Measurements from ENCODE around the gene SYNE2.
"Not testable (repeated sequence)": the region's sequence is repeated elsewhere in the genome, so short reads cannot be mapped to it uniquely, and the experiment has no call there.

The SYNE2 gene

DNA sequence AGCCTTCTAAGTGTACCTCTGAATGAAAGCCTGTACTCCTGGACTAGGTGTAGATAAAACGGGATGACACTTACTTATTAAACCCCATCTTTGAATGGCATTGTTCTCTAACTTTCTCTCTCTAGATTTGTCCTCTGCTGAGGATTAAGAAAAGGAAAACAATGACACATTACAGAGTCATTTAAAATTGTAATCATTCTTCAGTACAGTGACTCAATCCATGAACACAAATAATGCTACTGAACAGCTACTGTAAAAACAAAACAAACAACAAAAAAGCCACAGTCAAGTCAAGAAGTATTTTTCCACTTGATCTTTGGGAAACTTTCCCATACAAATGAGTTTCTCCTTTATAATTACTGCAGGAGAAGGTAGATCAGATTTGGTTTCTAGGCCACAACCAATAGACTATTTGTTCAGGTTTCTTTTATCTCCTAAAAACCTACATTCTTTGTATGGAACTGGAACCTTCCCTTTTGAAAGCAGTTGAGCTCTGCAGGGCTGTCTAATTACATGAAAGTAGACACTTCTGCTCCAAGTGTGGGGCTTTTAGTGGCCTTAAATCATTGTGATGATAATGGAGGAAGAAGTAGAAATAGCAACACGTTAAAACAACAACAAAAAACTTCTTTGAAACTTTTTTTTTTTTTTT, 222.3 kb downstream of the SYNE2 start:
- no peak for DNase-seq (ENCODE audit: low read depth in 1 of 2, low spot score in 1 of 2)

- DNase-seq (ENCODE audit: low read depth in 1 of 2, low spot score in 1 of 2), result no peak
Measured at GRCh38 chr14:64075613-64076005, 222.8 kb downstream of the SYNE2 start.

DNA sequence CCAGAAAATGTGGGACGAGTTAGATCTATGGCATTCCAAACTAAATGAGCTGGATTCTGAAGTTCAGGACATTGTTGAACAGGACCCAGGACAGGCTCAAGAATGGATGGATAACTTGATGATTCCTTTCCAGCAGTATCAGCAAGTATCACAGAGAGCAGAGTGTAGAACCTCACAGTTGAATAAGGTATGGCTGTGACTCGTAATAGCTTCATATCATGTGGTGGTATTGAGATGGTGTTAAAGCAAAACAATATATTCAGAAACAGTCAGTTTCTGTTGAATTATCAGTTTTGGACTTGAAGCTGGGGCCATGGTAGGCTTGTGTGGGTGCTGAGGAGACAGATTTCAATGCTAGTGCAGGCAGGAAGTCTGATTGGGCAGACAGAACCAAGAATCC, 227.6 kb downstream of the SYNE2 start:
- DNase-seq (ENCODE audit: low read depth in 1 of 2, low spot score in 1 of 2), result no peak

- no peak for DNase-seq (ENCODE audit: low read depth in 1 of 2, low spot score in 1 of 2)
Measured at GRCh38 chr14:64081174-64081746, 228.5 kb downstream of the SYNE2 start.

DNA sequence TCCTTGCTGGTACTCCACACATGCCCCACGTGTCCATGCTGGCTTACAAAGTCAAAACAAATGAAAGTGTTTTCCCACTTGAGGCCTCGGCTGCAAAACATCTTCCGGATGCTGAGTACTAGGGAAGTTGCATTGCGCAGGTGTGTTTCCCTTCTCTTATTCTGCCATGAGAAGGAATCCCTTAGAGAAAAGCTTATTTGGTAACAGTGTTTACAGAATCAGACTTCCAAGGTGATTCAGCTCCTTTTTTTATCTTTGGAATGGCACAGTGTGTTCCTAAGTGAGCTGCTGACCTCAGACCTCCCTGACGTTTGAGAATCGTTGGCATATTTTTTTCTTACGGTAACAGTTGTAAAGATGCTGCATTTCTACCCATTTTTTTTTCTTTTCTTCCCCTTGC, 230.0 kb downstream of the SYNE2 start:
- no peak for DNase-seq (ENCODE audit: low read depth in 1 of 2, low spot score in 1 of 2)

DNA sequence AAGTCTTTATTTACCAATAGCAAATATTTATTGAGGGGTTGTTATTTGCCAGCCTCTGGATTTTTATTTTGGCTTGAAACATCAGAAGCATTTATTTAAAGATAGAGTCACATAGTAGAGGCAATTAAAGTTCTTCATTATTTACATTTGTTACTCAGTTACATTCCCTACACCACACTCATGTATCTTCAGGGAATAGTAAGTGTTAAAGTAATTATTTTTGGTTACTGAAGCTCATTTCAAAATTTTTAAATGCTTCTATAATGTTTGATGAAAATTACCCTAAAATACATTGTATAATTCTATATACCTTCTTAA, 235.8 kb downstream of the SYNE2 start:
- no peak for DNase-seq (ENCODE audit: low read depth in 1 of 2, low spot score in 1 of 2)

DNA sequence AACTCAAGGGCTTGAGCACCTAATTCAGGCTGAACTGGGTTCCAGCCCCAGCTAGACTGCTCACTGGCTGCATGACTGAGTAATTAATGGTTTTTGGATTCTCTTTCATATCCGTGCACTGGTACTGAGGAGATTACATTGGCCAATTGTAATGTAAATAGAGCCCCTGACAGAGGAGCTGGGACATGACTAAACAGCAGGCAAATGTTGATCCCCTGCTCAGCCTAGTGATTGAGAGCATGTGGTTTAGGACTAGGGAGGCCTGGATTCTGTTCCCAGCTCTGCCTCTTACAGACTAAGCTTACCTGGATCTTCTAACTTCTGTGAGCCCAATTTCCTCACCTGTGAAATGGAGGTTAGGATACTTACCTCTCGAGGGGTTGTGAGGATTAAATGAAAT, 237.1 kb downstream of the SYNE2 start:
- no peak for DNase-seq (ENCODE audit: low read depth in 1 of 2, low spot score in 1 of 2)

- no peak for DNase-seq (ENCODE audit: low read depth in 1 of 2, low spot score in 1 of 2)
Measured at GRCh38 chr14:64091217-64091616, 238.4 kb downstream of the SYNE2 start.

GRCh38 chr14:64092338-64092737, 239.5 kb downstream of the SYNE2 start:
- no peak for DNase-seq (ENCODE audit: low read depth in 1 of 2, low spot score in 1 of 2)

DNA sequence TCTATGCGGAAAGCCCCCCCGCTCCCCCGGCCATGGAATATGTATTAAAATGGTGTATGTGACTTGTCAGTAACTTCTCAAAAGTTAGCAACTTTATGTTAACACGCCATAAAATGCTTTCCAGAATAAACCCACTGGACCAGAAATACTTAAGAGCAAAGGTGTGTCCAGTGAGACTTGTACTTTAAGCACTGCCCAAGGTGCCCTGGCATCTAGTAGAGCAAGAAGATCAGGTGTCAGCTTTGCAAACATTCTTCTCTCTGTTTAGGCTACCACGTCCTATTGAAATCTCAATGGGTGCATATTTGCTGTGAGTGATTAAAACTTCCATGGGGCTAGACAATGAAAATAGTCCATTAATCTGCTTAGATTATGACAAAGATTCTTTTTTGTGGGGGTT, 240.1 kb downstream of the SYNE2 start:
- DNase-seq (ENCODE audit: low read depth in 1 of 2, low spot score in 1 of 2), result no peak

- no peak for DNase-seq (ENCODE audit: low read depth in 1 of 2, low spot score in 1 of 2)
Measured at GRCh38 chr14:64095620-64096019, 242.8 kb downstream of the SYNE2 start.

GRCh38 chr14:64098120-64098519, 245.3 kb downstream of the SYNE2 start:
- DNase-seq (ENCODE audit: low read depth in 1 of 2, low spot score in 1 of 2), result no peak

- DNase-seq (ENCODE audit: low read depth in 1 of 2, low spot score in 1 of 2), result no peak
Measured at GRCh38 chr14:64107438-64107837, 254.6 kb downstream of the SYNE2 start.

GRCh38 chr14:64109819-64110554, 257.2 kb downstream of the SYNE2 start:
- no peak for DNase-seq (ENCODE audit: low read depth in 1 of 2, low spot score in 1 of 2)

DNA sequence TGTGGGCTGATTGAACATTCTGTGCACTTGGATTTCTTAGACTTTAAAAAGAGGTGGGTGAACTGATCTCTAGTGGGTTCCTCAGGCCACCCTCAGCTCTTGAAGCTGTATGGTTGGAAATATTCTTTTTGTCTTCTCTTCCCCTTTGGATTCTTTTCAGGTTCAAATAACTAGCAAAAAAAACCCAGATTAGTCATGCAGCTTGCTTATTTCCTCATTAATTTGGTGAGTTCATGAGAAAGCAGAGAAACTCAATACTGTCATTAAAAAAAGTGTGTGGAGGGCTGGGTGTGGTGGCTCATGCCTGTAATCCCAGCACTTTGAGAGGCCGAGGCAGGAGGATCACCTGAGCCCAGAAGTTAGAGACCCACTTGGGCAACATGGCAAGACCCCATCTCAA, 258.0 kb downstream of the SYNE2 start:
- no peak for DNase-seq (ENCODE audit: low read depth in 1 of 2, low spot score in 1 of 2)

DNA sequence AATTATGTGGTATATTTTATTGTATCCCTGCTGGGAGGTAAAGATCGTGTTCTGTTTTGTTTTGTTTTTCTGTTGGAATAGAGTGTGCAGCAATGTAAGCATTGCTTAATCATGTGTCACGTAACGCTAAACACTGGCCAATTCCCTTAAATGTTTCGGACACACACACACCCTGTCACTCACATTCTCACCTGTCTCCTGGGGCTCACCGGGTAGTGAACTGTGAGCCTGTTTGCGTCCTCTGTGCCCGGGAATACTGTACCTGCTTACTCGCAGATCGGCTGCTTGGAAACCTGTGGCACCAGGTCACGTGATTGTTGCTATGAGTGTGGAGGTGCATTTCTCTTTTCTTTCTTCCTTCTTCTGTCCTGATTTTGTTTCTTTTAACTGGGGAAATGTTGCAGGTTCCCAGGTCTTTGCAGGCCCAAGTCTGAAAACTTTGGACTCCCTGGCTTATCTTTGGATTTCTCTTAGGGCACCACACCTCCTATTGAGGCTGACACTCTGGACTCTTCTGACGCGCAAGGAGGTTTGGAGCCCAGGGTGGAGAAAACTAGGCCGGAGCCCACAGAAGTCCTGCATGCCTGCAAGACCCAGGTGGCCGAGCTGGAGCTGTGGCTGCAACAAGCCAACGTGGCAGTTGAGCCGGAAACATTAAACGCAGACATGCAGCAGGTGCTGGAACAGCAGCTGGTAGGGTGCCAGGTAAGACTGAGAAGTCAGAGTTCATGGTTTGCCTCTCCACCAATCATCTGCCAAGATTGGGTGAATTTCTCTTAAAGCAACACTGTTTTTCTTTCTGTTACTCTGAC, 260.3 kb downstream of the SYNE2 start:
- no peak for DNase-seq (ENCODE audit: low read depth in 1 of 2, low spot score in 1 of 2)

DNA sequence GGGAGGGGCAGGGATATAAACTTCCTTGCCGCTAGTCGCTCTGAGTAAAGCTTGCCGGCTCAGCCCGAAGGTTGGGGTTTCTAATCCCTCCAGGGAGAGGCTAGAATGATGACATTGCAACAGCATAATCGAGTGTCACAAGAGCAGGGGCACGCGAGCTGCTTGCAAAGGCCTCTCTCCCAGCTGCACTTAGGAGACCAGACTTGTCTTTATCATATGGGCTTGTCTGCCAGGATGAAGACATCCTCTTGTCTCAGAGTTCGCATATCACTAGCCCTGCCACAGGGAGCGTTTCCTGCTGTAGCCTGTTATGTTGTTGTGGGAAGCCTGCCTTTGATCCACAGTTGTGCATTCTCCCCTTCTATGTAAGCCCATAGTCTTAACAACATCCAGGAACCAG, 261.4 kb downstream of the SYNE2 start:
- DNase-seq (ENCODE audit: low read depth in 1 of 2, low spot score in 1 of 2), result no peak

DNA sequence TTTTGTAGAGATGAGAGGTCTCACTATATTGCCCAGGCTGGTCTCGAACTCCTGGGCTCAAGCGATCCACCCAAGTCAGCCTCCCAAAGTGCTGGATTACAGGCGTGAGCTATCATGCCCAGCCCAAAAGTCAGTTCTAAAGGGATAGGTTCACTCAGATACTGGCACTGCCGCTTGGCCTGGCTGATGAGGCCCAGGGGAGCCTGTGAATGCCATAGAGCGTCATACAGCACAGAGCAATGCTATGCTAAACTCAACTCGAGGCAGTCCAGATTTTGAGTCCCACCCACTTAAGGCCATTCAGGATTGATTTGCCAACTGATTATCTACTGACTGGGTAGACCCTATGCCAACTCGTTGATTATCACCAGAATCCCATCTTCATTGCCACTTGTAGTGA, 262.0 kb downstream of the SYNE2 start:
- DNase-seq (ENCODE audit: low read depth in 1 of 2, low spot score in 1 of 2), result no peak

DNA sequence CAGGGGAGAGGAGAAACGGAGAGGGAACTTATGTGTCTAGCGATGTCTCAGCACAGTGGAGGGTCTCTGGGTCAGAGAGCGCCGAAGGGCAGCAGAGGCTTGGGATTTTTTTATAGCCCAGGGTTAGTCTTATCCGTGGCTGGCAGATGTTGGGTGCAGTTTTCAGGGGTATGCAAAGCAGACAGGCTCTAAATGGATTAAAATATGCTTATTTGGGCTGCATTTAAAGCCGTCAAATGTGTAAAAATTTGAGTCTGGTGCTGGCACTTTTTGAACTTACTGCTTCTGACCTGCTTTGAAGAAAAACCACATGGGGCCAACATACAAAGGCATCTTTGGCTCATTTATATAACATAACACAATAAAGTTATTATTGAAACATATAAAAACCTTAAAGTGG, 262.6 kb downstream of the SYNE2 start:
- DNase-seq (ENCODE audit: low read depth in 1 of 2, low spot score in 1 of 2), result no peak

GRCh38 chr14:64117671-64118402, 265.0 kb downstream of the SYNE2 start:
- no peak for DNase-seq (ENCODE audit: low read depth in 1 of 2, low spot score in 1 of 2)

DNA sequence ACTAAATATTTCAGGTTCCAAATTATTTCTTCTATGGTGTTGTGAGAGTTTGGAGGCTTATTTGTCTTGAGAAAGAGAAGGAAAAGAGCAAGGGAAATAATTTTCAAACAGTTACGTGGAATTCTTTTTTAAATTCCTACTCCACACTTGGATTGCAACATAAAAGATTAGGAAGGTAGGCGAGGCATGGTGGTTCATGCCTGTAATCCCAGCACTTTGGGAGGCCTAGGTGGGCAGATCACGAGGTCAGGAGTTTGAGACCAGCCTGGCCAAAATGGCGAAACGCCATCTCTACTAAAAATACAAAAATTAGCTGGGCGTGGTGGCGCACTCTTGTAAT, 265.6 kb downstream of the SYNE2 start:
- not testable (repeated sequence) for DNase-seq (ENCODE audit: low read depth in 1 of 2, low spot score in 1 of 2)

Measured in stimulated activated CD4-positive, alpha-beta T cell treated with anti-CD3 and anti-CD28 coated beads, Interleukin-15, amount 100 ng/mL, for 1 hour (primary cell).